Airway epithelial cell (primary cell): ENCODE data around the gene HOXB4. TPM values are rescaled to one million over a fixed set of nuclear protein-coding genes. Genes with fewer than 3 reads are reported as not detected.

ENCODE experiments used
- total RNA-seq: library from RNA; depleted of rRNA; stranded (reverse); fragments of >200 nt; gene quantifications from 2 replicates; pipeline ENCODE4 v1.2.3, GENCODE V29; 2015

HOXB4 gene
- 0.07 TPM in 1 of 2 replicates, not detected in the other for total RNA-seq

DNA sequence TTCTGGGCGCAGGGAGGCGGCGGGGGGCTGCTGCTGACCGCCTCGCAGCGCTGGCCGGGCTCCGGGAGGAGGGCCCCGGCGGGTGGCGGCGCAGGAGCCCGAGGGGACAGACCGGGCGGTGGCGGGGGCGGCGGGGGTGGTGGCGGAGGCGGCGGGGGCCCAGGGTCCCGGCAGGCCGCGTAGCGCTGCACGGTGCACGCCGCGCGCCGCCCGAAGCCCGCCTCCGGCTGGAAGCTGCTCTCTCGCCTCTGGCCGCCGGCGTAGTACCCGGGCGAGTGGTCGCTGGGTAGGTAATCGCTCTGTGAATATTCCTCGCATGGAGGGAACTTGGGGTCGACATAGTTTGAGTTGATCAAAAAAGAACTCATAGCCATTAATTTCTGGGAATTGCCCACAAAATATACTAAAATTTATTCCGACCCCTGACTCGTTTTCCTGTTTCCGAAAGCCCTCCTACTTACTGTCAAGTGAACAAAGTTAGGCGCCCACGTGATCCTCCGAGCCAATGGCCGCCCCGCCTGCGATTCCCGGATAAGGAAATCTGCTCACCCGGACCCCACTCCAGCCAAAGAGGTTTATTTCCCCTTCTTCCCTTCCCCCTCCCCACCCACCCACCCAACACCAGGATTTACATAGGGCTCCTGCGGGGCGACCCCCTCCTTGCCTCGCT is at the start of gene HOXB4:
HOXB4 (minus strand) TSS at position 405 of the 670 bp plus-strand sequence; CDS start at position 374, 31 bp downstream.

GRCh38 chr17:48626245-48627117 is 48.3 kb upstream of the HOXB4 start, which contains the start of gene HOXB9:
TSS of gene HOXB9 (minus strand) at chr17:48626358. CDS start at chr17:48626269, 89 bp downstream.

GRCh38 chr17:48615047-48615962 is 37.2 kb upstream of the HOXB4 start, which contains the start of gene HOXB8:
TSS of gene HOXB8 (minus strand) at chr17:48615292. CDS start at chr17:48614704, 588 bp downstream.

DNA sequence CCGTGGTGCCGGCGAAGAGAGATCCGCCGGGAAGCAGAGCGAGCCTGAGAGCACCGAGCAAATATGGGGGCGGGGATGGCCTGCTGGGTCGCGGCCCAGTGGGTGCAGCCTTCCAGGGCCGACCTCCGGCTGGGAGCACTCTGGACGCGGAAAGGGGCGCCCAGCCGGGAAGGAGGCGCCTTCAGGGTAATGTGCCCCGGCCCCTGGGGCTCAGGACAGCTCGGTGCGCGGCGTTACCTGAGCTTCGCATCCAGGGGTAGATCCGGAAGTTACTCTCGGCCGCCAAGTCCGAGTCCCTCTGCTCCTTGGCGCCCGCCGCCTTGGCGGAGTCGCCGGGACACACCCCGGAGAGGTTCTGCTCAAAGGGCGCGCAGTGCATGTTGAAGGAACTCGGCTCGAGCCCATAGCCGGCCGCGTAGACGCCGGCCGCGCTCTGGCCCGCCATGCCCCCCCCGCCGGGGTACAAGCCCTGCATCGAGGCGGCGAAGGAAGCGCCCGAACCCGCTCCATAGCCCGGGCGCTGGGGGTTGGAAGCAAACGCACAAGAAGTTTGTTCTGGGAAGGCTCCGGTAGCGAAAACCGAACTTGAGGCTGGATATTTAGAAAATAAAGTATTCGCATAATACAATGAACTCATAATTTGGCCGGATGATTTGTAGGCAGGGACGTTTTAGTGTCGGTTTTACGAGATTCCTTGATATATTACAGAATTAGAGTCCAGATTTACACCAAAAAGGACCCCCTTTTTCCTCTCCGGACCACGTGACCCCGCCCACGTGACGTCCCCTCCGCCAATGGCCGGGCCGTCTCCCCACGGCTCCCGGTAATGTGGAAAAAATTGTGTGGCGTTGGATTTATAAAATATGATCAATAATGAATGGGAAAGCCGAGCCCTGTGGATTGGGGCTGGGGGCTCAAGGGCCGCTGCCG is 32.4 kb upstream of the HOXB4 start, which contains the start of gene HOXB7:
HOXB7 (minus strand) TSS at position 736 of the 930 bp plus-strand sequence; CDS start at position 637, 99 bp downstream.

DNA sequence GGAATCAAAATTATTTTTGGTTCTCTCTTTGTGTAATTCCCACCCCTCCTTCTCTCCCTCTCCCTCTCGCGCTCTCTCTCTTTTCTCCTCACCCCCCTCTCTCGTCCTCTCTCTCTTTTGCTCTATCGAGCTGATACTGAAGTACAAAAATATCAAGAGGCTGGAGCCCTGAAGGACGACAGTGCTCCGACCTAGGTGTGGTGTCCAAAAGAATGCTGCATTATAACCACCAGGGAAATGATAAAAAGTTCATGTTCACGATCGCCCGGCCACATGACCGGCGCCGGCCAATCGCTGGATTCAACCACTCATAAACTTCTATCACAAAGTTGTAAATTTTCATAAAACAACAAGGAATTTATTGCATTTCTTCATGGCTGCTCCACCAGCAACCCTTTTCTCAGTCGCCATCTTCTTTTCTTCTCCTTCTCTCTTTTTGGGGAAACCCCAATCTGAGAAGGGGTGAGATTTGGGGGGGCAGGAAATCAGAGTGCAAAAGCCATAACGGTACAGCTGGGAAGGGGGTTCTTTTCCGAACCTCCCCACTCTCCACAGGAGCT is 26.7 kb upstream of the HOXB4 start, which contains the start of gene HOXB6:
HOXB6 (minus strand) TSS at position 217 of the 560 bp plus-strand sequence. CDS start 6,836 bp downstream, outside the sequence.

GRCh38 chr17:48593126-48593829 is 15.1 kb upstream of the HOXB4 start, which contains the start of gene HOXB5:
TSS of gene HOXB5 (minus strand) at chr17:48593779. CDS start at chr17:48593682, 97 bp downstream.

GRCh38 chr17:48589831-48590606 is 11.9 kb upstream of the HOXB4 start, which contains the start of gene HOXB3:
TSS of gene HOXB3 (minus strand) at chr17:48590241. CDS start at chr17:48552474, 37,767 bp downstream.

GRCh38 chr17:48545022-48545375 is 33.2 kb downstream of the HOXB4 start, which contains the start of gene HOXB2:
TSS of gene HOXB2 (minus strand) at chr17:48545109. CDS start at chr17:48544911, 198 bp downstream.

DNA sequence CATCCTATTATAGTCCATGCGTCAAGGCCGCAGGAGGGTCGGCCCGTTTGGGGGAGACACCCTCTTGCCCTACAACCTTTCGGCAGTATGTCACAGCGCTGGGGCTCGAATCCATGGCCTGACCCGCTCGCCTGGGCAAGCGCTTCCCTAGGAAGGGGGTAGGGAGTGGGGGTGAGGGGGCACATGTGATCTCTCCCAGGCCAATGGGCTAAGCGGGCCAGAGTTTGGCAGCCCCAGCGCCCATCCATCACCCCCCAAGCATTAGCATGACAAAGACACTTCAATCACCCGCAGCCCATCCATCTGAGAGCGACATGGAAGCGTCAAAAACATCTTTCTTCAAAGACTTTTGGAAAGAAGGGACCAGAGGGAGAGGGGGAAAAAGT is 47.3 kb downstream of the HOXB4 start, which contains the start of gene HOXB1:
HOXB1 (minus strand) TSS at position 125 of the 386 bp plus-strand sequence; CDS start at position 18, 107 bp downstream.

Other genes with a start within 250 kb of the HOXB4 start
- gene SKAP1, start 148.1 kb downstream of the HOXB4 start, total RNA-seq, result not detected in 2 replicates
- gene HOXB1, start 47.3 kb downstream of the HOXB4 start, total RNA-seq, result not detected in 2 replicates
- gene HOXB2, start 33.2 kb downstream of the HOXB4 start, total RNA-seq, result 0.85 and 1.9 TPM in 2 replicates
- gene HOXB3, start 11.9 kb upstream of the HOXB4 start, total RNA-seq, result 0.37 and 1.4 TPM in 2 replicates
- 0.14 and 0.28 TPM in 2 replicates for gene HOXB5, start 15.4 kb upstream of the HOXB4 start, total RNA-seq
- gene HOXB6, start 26.6 kb upstream of the HOXB4 start, total RNA-seq, result 0.71 and 0.93 TPM in 2 replicates
- gene HOXB7, start 32.7 kb upstream of the HOXB4 start, total RNA-seq, result 0.71 TPM in 1 of 2 replicates, not detected in the other
- gene HOXB8, start 36.9 kb upstream of the HOXB4 start, total RNA-seq, result not detected in 2 replicates
- not detected in 2 replicates for gene HOXB9, start 48.0 kb upstream of the HOXB4 start, total RNA-seq
- not detected in 2 replicates for gene PRAC1, start 144.2 kb upstream of the HOXB4 start, total RNA-seq
- gene PRAC2, start 144.8 kb upstream of the HOXB4 start, total RNA-seq, result not detected in 2 replicates
- not detected in 2 replicates for gene HOXB13, start 150.4 kb upstream of the HOXB4 start, total RNA-seq
- not detected in 2 replicates for gene TTLL6, start 238.9 kb upstream of the HOXB4 start, total RNA-seq